ENCODE results near the gene HSD17B8.

The HSD17B8 gene

GRCh38 chr6:33201147-33201545, 3.3 kb upstream of the HSD17B8 start:
- no peaks in the 10 kb centered on the region for H3K79me2 ChIP-seq (ENCODE audit: insufficient read depth, low read length)
- H3K9me2 ChIP-seq (ENCODE audit: low read depth, low read length): no peaks in the 10 kb centered on the region
- H4K20me1 ChIP-seq (ENCODE audit: insufficient read depth, low read length): no peaks in the 10 kb centered on the region
- no peaks in the 10 kb centered on the region for H3K27me3 ChIP-seq (ENCODE audit: insufficient read depth, low read length)
- no peak for TF ChIP-seq EZH2 (IDR thresholded peaks at IDR 0.05; ENCODE audit: borderline replicate concordance, low read length)
- TF ChIP-seq CTCF (IDR thresholded peaks at IDR 0.05; ENCODE audit: low read length): no peak
- H3K4me3 ChIP-seq (ENCODE audit: low read depth, low read length, poor library complexity, severe bottlenecking): peak overlapping the region; percentile 91
- H3K36me3 ChIP-seq (ENCODE audit: insufficient read depth, low read length): peaks cover 31% of the 10 kb centered on the region; the same call in 1 of the 2 replicates
- no peaks in the 10 kb centered on the region for H3K9me3 ChIP-seq (ENCODE audit: low read length)
- no peak overlapping the region for H2AFZ ChIP-seq (ENCODE audit: low read length)
- H3K4me2 ChIP-seq (ENCODE audit: low read length): peak overlapping the region; percentile 95
- peak overlapping the region; percentile 85 for H3K9ac ChIP-seq (ENCODE audit: low read length)
- H3K4me1 ChIP-seq (ENCODE audit: insufficient read depth, low read length, severe bottlenecking): peaks cover 47% of the 10 kb centered on the region
- H3K27ac ChIP-seq (ENCODE audit: low read depth, low read length, poor library complexity, severe bottlenecking): peak overlapping the region; percentile 84
- 0 out of 2 replicates have a peak, but pooled peaks cover 4% of the 10 kb centered on the region for H3F3A ChIP-seq (ENCODE audit: insufficient read depth, low read length)

DNA sequence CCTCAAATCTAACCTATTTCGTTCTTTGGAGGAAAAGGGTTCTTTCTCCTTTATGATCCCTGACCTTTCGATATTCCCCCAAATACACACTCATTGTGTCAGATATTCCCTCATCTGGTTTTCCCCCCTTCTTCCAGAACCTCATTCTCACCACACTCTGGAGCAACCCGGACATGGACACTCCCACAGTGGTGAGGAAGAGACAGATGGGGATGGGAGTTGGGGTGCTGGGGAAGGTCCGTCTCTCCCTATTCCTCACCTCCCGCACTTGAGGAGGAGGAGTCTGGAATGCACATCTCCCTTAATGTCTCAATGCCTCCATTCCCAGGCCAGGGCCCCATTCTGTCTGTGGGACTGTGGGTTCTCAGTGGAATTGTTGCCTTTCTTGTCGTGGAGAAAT, 2.5 kb upstream of the HSD17B8 start:
- no peak for TF ChIP-seq EZH2 (IDR thresholded peaks at IDR 0.05; ENCODE audit: borderline replicate concordance, low read length)
- TF ChIP-seq CTCF (IDR thresholded peaks at IDR 0.05; ENCODE audit: low read length): no peak

DNA sequence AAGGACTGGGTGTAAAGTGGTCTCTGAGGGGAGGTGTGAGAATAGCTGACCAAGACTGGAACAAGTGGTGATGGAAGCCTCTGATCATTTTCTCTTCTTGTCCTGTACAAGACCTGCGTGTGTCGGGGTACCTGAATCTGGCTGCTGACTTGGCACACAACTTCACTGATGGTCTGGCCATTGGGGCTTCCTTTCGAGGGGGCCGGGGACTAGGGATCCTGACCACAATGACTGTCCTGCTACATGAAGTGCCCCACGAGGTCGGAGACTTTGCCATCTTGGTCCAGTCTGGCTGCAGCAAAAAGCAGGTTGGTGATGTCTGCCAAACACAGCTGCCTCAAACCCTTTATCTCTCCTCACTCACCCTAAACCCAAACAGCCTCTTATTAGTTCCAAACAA, 1.7 kb upstream of the HSD17B8 start:
- no peaks in the 10 kb centered on the region for H3K27me3 ChIP-seq (ENCODE audit: insufficient read depth, low read length)
- TF ChIP-seq EZH2 (IDR thresholded peaks at IDR 0.05; ENCODE audit: borderline replicate concordance, low read length) (no peak), CTCF (IDR thresholded peaks at IDR 0.05; ENCODE audit: low read length) (no peak)
- 0 out of 2 replicates have a peak, but pooled peaks cover 4% of the 10 kb centered on the region for H3F3A ChIP-seq (ENCODE audit: insufficient read depth, low read length)
- no peaks in the 10 kb centered on the region for H4K20me1 ChIP-seq (ENCODE audit: insufficient read depth, low read length)
- no peaks in the 10 kb centered on the region for H3K9me2 ChIP-seq (ENCODE audit: low read depth, low read length)
- peaks cover 54% of the 10 kb centered on the region for H3K4me1 ChIP-seq (ENCODE audit: insufficient read depth, low read length, severe bottlenecking)
- peaks cover 24% of the 10 kb centered on the region; the same call in 1 of the 2 replicates for H3K36me3 ChIP-seq (ENCODE audit: insufficient read depth, low read length)
- H3K4me3 ChIP-seq (ENCODE audit: low read depth, low read length, poor library complexity, severe bottlenecking): no peak overlapping the region
- H2AFZ ChIP-seq (ENCODE audit: low read length): no peak overlapping the region
- no peaks in the 10 kb centered on the region for H3K79me2 ChIP-seq (ENCODE audit: insufficient read depth, low read length)
- H3K4me2 ChIP-seq (ENCODE audit: low read length): no peak overlapping the region
- H3K9ac ChIP-seq (ENCODE audit: low read length): no peak overlapping the region
- H3K9me3 ChIP-seq (ENCODE audit: low read length): no peaks in the 10 kb centered on the region
- H3K27ac ChIP-seq (ENCODE audit: low read depth, low read length, poor library complexity, severe bottlenecking): no peak overlapping the region

More for the DNA sequence above, 2.5 kb upstream of the HSD17B8 start:
- Histone ChIP-seq H3K4me1 (ENCODE audit: insufficient read depth, low read length, severe bottlenecking) (peaks cover 49% of the 10 kb centered on the region), H3K36me3 (ENCODE audit: insufficient read depth, low read length) (peaks cover 28% of the 10 kb centered on the region; the same call in 1 of the 2 replicates), H3K27ac (ENCODE audit: low read depth, low read length, poor library complexity, severe bottlenecking) (no peak overlapping the region), H3K4me2 (ENCODE audit: low read length) (peak overlapping the region; percentile 95), H3K27me3 (ENCODE audit: insufficient read depth, low read length) (no peaks in the 10 kb centered on the region), H4K20me1 (ENCODE audit: insufficient read depth, low read length) (no peaks in the 10 kb centered on the region), H3F3A (ENCODE audit: insufficient read depth, low read length) (0 out of 2 replicates have a peak, but pooled peaks cover 4% of the 10 kb centered on the region), H3K4me3 (ENCODE audit: low read depth, low read length, poor library complexity, severe bottlenecking) (peak overlapping the region; percentile 91), H3K9me2 (ENCODE audit: low read depth, low read length) (no peaks in the 10 kb centered on the region), H3K9ac (ENCODE audit: low read length) (peak overlapping the region; percentile 85; the same call in 1 of the 2 replicates), H3K79me2 (ENCODE audit: insufficient read depth, low read length) (no peaks in the 10 kb centered on the region), H3K9me3 (ENCODE audit: low read length) (no peaks in the 10 kb centered on the region), H2AFZ (ENCODE audit: low read length) (no peak overlapping the region)

All from OCI-LY1 (cell line).